ENCODE results near the gene BMAL2.

The BMAL2 gene

GRCh38 chr12:27332714-27333402, at the start of gene BMAL2:
Gene BMAL2, plus strand, starts transcription at chr12:27332836. Its CDS starts 237 bp downstream, at chr12:27333073.
- peak; percentile 91 for DNase-seq (ENCODE audit: low spot score)

- no peak for DNase-seq (ENCODE audit: low spot score)
Measured at GRCh38 chr12:27284021-27284420, 48.6 kb upstream of the BMAL2 start.

GRCh38 chr12:27284751-27285150, 47.9 kb upstream of the BMAL2 start:
- no peak for DNase-seq (ENCODE audit: low spot score)

- DNase-seq (ENCODE audit: low spot score), result peak; percentile 24
Measured at GRCh38 chr12:27285403-27285802, 47.2 kb upstream of the BMAL2 start.

GRCh38 chr12:27289414-27289813, 43.2 kb upstream of the BMAL2 start:
- no peak for DNase-seq (ENCODE audit: low spot score)

GRCh38 chr12:27290501-27291168, 42.0 kb upstream of the BMAL2 start:
- no peak for DNase-seq (ENCODE audit: low spot score)

GRCh38 chr12:27291862-27292261, 40.8 kb upstream of the BMAL2 start:
- no peak for DNase-seq (ENCODE audit: low spot score)

GRCh38 chr12:27292718-27293117, 39.9 kb upstream of the BMAL2 start:
- DNase-seq (ENCODE audit: low spot score), result no peak

- no peak for DNase-seq (ENCODE audit: low spot score)
Measured at GRCh38 chr12:27293463-27293862, 39.2 kb upstream of the BMAL2 start.

- no peak for DNase-seq (ENCODE audit: low spot score)
Measured at GRCh38 chr12:27296674-27297073, 36.0 kb upstream of the BMAL2 start.

- no peak for DNase-seq (ENCODE audit: low spot score)
Measured at GRCh38 chr12:27297566-27297965, 35.1 kb upstream of the BMAL2 start.

- DNase-seq (ENCODE audit: low spot score), result no peak
Measured at GRCh38 chr12:27299102-27299501, 33.5 kb upstream of the BMAL2 start.

- no peak for DNase-seq (ENCODE audit: low spot score)
Measured at GRCh38 chr12:27300226-27300625, 32.4 kb upstream of the BMAL2 start.

- DNase-seq (ENCODE audit: low spot score), result no peak
Measured at GRCh38 chr12:27303139-27304111, 29.2 kb upstream of the BMAL2 start.

GRCh38 chr12:27304856-27305255, 27.8 kb upstream of the BMAL2 start:
- no peak for DNase-seq (ENCODE audit: low spot score)

- no peak for DNase-seq (ENCODE audit: low spot score)
Measured at GRCh38 chr12:27305673-27306456, 26.8 kb upstream of the BMAL2 start.

- no peak for DNase-seq (ENCODE audit: low spot score)
Measured at GRCh38 chr12:27309293-27309994, 23.2 kb upstream of the BMAL2 start.

- DNase-seq (ENCODE audit: low spot score), result no peak
Measured at GRCh38 chr12:27309995-27310315, 22.7 kb upstream of the BMAL2 start.

- DNase-seq (ENCODE audit: low spot score), result no peak
Measured at GRCh38 chr12:27316947-27317346, 15.7 kb upstream of the BMAL2 start.

GRCh38 chr12:27319409-27319808, 13.2 kb upstream of the BMAL2 start:
- no peak for DNase-seq (ENCODE audit: low spot score)

GRCh38 chr12:27319848-27320247, 12.8 kb upstream of the BMAL2 start:
- no peak for DNase-seq (ENCODE audit: low spot score)
